ENCODE measurements around the gene CYP2F1.
"Not testable (repeated sequence)": the region's sequence is repeated elsewhere in the genome, so short reads cannot be mapped to it uniquely, and the experiment has no call there.

CYP2F1 gene

GRCh38 chr19:41131186-41131585, 17.0 kb downstream of the CYP2F1 start:
- Histone ChIP-seq H3K79me1 (ENCODE audit: low read length) (peaks cover 2% of the 10 kb centered on the region), H3K4me1 (ENCODE audit: control insufficient read depth in 1 of 2, insufficient read depth in 2 of 2, low read length in 2 of 2) (peaks cover 3 to 4% of the 10 kb centered on the region in 2 experiments), H2BK5ac (ENCODE audit: low read depth, low read length, poor library complexity) (no peak overlapping the region), H3K9ac (ENCODE audit: low read length) (no peak overlapping the region), H3K23ac (ENCODE audit: low read length) (no peak overlapping the region), H3K27me3 (ENCODE audit: insufficient read depth, low read length) (no peaks in the 10 kb centered on the region), H4K12ac (ENCODE audit: low read depth, low read length) (no peak overlapping the region), H2BK12ac (ENCODE audit: low read length) (no peak overlapping the region), H3K9me3 (ENCODE audit: insufficient read depth, low read depth, low read length) (no peaks in the 10 kb centered on the region), H3K79me2 (ENCODE audit: control insufficient read depth, insufficient read depth, low read length, poor library complexity) (no peaks in the 10 kb centered on the region), H3K4me3 (ENCODE audit: low read depth, low read length) (no peak overlapping the region), H4K8ac (ENCODE audit: low read depth, low read length) (no peak overlapping the region), H2AK5ac (ENCODE audit: low read length) (no peak overlapping the region), H3K4me2 (ENCODE audit: low read length) (no peak overlapping the region), H3K14ac (ENCODE audit: low read length) (no peak overlapping the region), H4K91ac (ENCODE audit: low read depth, low read length) (no peak overlapping the region), H3K27ac (ENCODE audit: low read depth, low read length) (no peak overlapping the region), H3K18ac (ENCODE audit: low read length) (no peak overlapping the region), H3K4ac (ENCODE audit: low read depth, low read length) (no peak overlapping the region), H2BK120ac (ENCODE audit: insufficient read depth, low read length, poor library complexity) (no peak overlapping the region), H3K36me3 (ENCODE audit: control insufficient read depth in 1 of 2, insufficient read depth in 2 of 2, low read length in 2 of 2) (no peaks in the 10 kb centered on the region), H2AFZ (ENCODE audit: insufficient read depth, low read length, poor library complexity) (no peak overlapping the region)
- no CpG with 5 or more reads among the region's 5 CpGs for WGBS (ENCODE audit: extremely low coverage, insufficient coverage, insufficient read length)
- no peak for DNase-seq

DNA sequence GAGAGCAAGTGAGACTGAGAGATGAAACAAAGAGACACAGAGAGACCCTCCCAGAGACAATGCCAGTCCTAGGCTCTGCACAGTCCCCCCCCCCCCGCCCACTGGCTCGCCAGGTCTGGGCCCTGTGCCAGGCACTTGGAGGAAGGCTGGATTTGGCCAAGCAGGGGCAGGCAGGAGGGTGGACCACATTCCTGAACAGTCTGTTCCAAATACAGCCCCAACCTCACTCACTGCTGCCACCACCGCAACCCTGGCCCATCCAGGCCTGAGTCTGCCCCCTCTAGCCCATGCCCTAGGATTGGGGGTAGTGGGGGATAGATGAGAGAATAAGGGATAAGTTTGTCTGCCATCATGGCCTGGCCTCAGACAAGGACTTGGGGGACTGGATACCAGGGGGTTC, 19.0 kb downstream of the CYP2F1 start:
- H3K79me1 ChIP-seq (ENCODE audit: low read length) = peaks cover 2% of the 10 kb centered on the region
- no peaks in the 10 kb centered on the region for H3K27me3 ChIP-seq (ENCODE audit: insufficient read depth, low read length)
- no peak overlapping the region for H4K8ac ChIP-seq (ENCODE audit: low read depth, low read length)
- H3K14ac ChIP-seq (ENCODE audit: low read length) = no peak overlapping the region
- H4K91ac ChIP-seq (ENCODE audit: low read depth, low read length) = no peak overlapping the region
- no peaks in the 10 kb centered on the region for H3K9me3 ChIP-seq (ENCODE audit: insufficient read depth, low read depth, low read length)
- no peak overlapping the region for H3K4me2 ChIP-seq (ENCODE audit: low read length)
- H2BK5ac ChIP-seq (ENCODE audit: low read depth, low read length, poor library complexity) = no peak overlapping the region
- no peak overlapping the region for H4K12ac ChIP-seq (ENCODE audit: low read depth, low read length)
- H3K27ac ChIP-seq (ENCODE audit: low read depth, low read length) = no peak overlapping the region
- H2AFZ ChIP-seq (ENCODE audit: insufficient read depth, low read length, poor library complexity) = no peak overlapping the region
- H2BK120ac ChIP-seq (ENCODE audit: insufficient read depth, low read length, poor library complexity) = no peak overlapping the region
- no peak overlapping the region for H3K9ac ChIP-seq (ENCODE audit: low read length)
- no peak overlapping the region for H3K4me3 ChIP-seq (ENCODE audit: low read depth, low read length)
- no peaks in the 10 kb centered on the region for H3K79me2 ChIP-seq (ENCODE audit: control insufficient read depth, insufficient read depth, low read length, poor library complexity)
- H2AK5ac ChIP-seq (ENCODE audit: low read length) = no peak overlapping the region
- H2BK12ac ChIP-seq (ENCODE audit: low read length) = no peak overlapping the region
- H3K4ac ChIP-seq (ENCODE audit: low read depth, low read length) = no peak overlapping the region
- H3K4me1 ChIP-seq (ENCODE audit: control insufficient read depth in 1 of 2, insufficient read depth in 2 of 2, low read length in 2 of 2) = no peaks in the 10 kb centered on the region
- no CpG with 5 or more reads among the region's 3 CpGs for WGBS (ENCODE audit: extremely low coverage, insufficient coverage, insufficient read length)
- no peak overlapping the region for H3K18ac ChIP-seq (ENCODE audit: low read length)
- H3K36me3 ChIP-seq (ENCODE audit: control insufficient read depth in 1 of 2, insufficient read depth in 2 of 2, low read length in 2 of 2) = no peaks in the 10 kb centered on the region
- no peak for DNase-seq
- H3K23ac ChIP-seq (ENCODE audit: low read length) = no peak overlapping the region

DNA sequence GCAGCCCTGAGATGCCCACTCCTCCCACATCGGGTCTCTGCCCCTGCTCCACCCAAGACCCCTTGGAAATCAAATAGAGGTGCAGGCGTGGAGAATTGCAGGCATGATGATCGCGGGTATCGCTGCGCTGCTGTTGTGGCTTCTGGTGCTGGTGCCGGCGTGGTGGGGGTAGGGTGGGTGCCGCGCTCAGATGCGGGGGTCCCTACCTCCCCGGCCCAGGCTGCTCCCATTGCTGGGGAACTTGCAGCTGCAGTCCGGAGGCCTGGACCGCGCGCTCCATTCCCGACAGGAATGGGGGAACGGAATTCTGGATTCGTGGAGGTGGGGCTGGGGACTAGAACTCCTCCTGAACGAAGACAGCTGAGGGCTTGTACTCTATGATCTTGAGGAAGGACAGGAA, 20.4 kb downstream of the CYP2F1 start:
- H3K27ac ChIP-seq (ENCODE audit: low read depth, low read length) = no peak overlapping the region
- peaks cover 2% of the 10 kb centered on the region for H3K79me1 ChIP-seq (ENCODE audit: low read length)
- H3K27me3 ChIP-seq (ENCODE audit: insufficient read depth, low read length) = no peaks in the 10 kb centered on the region
- no peak overlapping the region for H4K12ac ChIP-seq (ENCODE audit: low read depth, low read length)
- H2AFZ ChIP-seq (ENCODE audit: insufficient read depth, low read length, poor library complexity) = no peak overlapping the region
- no peak overlapping the region for H3K4me2 ChIP-seq (ENCODE audit: low read length)
- H2BK12ac ChIP-seq (ENCODE audit: low read length) = no peak overlapping the region
- no peak overlapping the region for H3K23ac ChIP-seq (ENCODE audit: low read length)
- H3K9me3 ChIP-seq (ENCODE audit: insufficient read depth, low read depth, low read length) = no peaks in the 10 kb centered on the region
- H3K4me1 ChIP-seq (ENCODE audit: control insufficient read depth in 1 of 2, insufficient read depth in 2 of 2, low read length in 2 of 2) = no peaks in the 10 kb centered on the region
- no peak overlapping the region for H3K9ac ChIP-seq (ENCODE audit: low read length)
- H3K14ac ChIP-seq (ENCODE audit: low read length) = no peak overlapping the region
- H4K91ac ChIP-seq (ENCODE audit: low read depth, low read length) = no peak overlapping the region
- H3K36me3 ChIP-seq (ENCODE audit: control insufficient read depth in 1 of 2, insufficient read depth in 2 of 2, low read length in 2 of 2) = no peaks in the 10 kb centered on the region
- no peak overlapping the region for H2AK5ac ChIP-seq (ENCODE audit: low read length)
- no peak overlapping the region for H4K8ac ChIP-seq (ENCODE audit: low read depth, low read length)
- H2BK5ac ChIP-seq (ENCODE audit: low read depth, low read length, poor library complexity) = no peak overlapping the region
- H3K18ac ChIP-seq (ENCODE audit: low read length) = no peak overlapping the region
- no peak overlapping the region for H3K4me3 ChIP-seq (ENCODE audit: low read depth, low read length)
- no CpG with 5 or more reads among the region's 20 CpGs for WGBS (ENCODE audit: extremely low coverage, insufficient coverage, insufficient read length)
- H3K4ac ChIP-seq (ENCODE audit: low read depth, low read length) = no peak overlapping the region
- DNase-seq = no peak
- no peaks in the 10 kb centered on the region for H3K79me2 ChIP-seq (ENCODE audit: control insufficient read depth, insufficient read depth, low read length, poor library complexity)
- no peak overlapping the region for H2BK120ac ChIP-seq (ENCODE audit: insufficient read depth, low read length, poor library complexity)

DNA sequence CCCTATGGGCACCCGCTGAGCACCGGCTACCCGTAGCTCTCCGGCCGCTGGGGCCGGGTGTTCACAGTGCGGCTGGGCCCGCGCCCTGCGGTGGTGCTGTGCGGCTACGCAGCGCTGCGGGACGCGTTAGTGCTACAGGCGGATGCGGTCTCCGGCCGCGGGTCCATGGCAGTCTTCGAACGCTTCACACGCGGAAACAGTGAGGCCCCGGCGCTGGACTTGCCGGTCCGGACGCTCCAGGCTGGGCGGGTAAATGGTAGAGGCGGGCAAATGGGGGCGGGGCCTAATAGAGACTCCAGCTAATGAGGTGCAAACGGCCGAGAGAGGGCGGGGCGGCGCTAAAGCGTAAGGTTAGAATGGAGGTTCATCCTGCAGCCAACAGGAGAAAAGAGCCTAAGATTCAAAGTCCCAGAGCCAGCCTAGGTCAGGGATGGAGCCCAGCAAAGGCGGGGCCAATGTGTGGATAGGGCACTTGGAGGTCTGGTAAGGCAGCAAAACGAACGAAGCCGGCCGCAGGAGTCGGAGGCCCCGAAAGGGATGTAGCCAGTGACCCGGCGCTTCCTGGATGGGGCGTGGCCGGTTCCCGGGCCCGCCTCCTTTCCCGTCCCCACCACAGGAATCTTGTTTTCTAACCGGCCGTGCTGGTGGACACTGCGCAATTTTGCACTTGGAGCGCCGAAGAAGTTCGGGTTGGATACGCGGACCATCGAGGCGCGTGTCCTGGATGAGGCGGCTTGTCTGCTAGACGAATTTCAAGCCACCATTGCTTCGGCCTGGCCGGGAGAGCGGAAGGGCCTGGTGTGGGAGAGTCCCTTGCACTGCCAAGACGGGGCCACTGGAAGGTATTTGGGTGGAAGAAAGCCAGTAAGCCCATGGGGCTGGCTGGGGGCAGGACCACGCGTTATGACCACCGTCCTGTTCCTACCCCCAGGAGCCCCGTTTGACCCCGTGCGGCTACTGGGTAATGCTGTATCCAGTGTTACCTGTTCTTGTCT, 21.5 kb downstream of the CYP2F1 start:
- not testable (repeated sequence) for H3K27me3 ChIP-seq (ENCODE audit: insufficient read depth, low read length); H3K4me1 ChIP-seq (ENCODE audit: control insufficient read depth in 1 of 2, insufficient read depth in 2 of 2, low read length in 2 of 2); H3K79me1 ChIP-seq (ENCODE audit: low read length); H3K9me3 ChIP-seq (ENCODE audit: insufficient read depth, low read depth, low read length); H3K14ac ChIP-seq (ENCODE audit: low read length); H3K4ac ChIP-seq (ENCODE audit: low read depth, low read length); H2AK5ac ChIP-seq (ENCODE audit: low read length); H3K23ac ChIP-seq (ENCODE audit: low read length); H3K9ac ChIP-seq (ENCODE audit: low read length); H3K18ac ChIP-seq (ENCODE audit: low read length); H2BK12ac ChIP-seq (ENCODE audit: low read length); H2BK5ac ChIP-seq (ENCODE audit: low read depth, low read length, poor library complexity); H3K27ac ChIP-seq (ENCODE audit: low read depth, low read length); H3K36me3 ChIP-seq (ENCODE audit: control insufficient read depth in 1 of 2, insufficient read depth in 2 of 2, low read length in 2 of 2); H4K12ac ChIP-seq (ENCODE audit: low read depth, low read length); H2BK120ac ChIP-seq (ENCODE audit: insufficient read depth, low read length, poor library complexity); H3K79me2 ChIP-seq (ENCODE audit: control insufficient read depth, insufficient read depth, low read length, poor library complexity)
- Histone ChIP-seq H4K8ac (ENCODE audit: low read depth, low read length) (peak overlapping the region; percentile 41), H3K4me3 (ENCODE audit: low read depth, low read length) (peak overlapping the region; percentile 54), H4K91ac (ENCODE audit: low read depth, low read length) (peak overlapping the region; percentile 45), H3K4me2 (ENCODE audit: low read length) (peak overlapping the region; percentile 67), H2AFZ (ENCODE audit: insufficient read depth, low read length, poor library complexity) (peak overlapping the region; percentile 15)
- DNase-seq = peak; percentile 52 to 60
- no CpG with 5 or more reads among the region's 76 CpGs for WGBS (ENCODE audit: extremely low coverage, insufficient coverage, insufficient read length)

All from trophoblast cell (in vitro differentiated cells and primary cell).